ENCODE data around the gene PHETA2.
A peak's percentile ranks its signal among the peaks of the same experiment; 100 is the strongest.
"Not testable (repeated sequence)": the region's sequence is repeated elsewhere in the genome, so short reads cannot be mapped to it uniquely, and the experiment has no call there.

The PHETA2 gene

GRCh38 chr22:42069801-42070516 is 4.1 kb upstream of the PHETA2 start:
- no peak for DNase-seq (ENCODE audit: extremely low read depth in 1 of 2, low read depth in 1 of 2)

DNA sequence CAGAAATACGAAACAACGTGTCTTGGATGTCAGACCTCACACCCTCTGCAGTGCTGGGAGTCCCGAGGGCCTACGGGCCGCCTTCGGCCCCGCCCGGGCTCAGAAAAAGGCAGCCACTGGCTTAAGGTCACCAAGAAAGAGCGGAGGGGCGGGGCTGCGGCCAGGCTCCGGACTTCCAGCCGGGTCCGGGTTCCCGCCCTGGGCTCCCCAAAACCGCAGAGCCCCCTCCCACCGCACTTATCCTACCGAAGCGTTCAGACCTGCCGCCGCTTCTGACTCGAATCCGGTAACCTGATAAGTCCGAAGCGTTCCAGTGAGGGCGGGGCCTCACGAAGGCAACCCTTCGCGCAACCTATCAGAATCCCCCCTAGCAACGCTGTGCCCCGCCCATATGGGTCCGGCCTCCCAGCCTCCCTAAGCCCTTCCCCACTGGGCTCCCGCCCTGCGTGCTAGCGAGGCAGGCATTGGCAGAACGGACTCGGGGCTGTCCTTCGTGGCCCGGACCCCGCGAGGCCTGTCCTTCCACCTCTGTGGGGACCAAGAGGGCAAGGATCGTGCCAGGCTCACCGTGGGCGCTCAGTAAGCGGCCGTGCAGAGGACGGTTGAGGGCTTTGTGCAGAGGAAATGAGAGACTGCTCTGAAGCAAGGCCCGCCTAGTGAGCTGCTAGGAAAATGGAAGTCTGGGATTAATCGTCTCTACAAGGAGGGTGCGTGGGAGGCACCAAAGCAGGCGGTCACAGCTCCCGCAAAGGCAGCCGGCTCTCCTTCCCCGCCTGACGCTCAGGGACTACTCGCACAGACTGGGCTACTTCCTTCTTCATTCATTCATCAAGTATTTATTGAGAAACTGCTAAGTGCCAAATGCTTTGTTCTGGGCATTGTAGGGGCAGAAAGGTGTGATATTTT is 3.3 kb upstream of the PHETA2 start, which contains the start of gene NAGA:
NAGA (minus strand) TSS at position 296 of the 906 bp plus-strand sequence. CDS start 515 bp downstream, outside the sequence.
- peak; percentile 78 to 95 for DNase-seq (ENCODE audit: extremely low read depth in 1 of 2, low read depth in 1 of 2)

GRCh38 chr22:42071508-42071907 is 2.5 kb upstream of the PHETA2 start:
- DNase-seq (ENCODE audit: extremely low read depth in 1 of 2, low read depth in 1 of 2): not testable (repeated sequence)

DNA sequence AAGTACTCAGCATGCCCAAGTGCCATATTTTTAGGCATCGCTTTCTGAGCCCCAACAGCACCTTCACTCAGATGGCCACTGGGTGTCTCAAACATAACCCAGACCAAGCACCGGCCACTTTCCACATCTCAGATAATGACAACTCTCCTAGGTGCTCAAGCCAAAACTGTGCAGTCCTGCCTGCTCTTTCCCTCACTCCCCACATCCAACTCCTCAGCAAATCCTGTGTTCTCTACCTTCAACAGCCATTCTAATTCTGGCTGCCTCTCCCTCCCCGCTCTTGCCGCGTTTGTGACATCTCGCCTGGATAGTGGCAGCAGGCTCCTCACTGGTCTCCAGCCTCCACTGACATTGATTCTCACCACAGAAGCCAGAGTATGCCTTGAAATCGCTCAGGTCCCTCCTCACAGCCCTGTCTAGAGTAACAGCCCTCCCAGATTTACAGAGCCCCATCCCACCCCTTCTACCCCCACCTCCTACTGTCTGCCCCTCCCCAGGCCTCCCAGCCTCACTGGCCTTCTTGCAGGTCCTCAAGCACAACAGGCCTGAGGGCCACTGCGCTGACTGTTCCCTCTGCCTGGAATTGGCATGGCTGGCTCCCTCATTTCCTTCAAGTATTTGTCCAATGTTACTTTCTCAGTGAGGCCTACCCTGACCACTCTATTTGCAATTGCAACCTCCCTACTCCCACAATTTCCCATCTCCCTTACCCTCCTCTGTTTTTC is 1.3 kb upstream of the PHETA2 start:
- no peak for DNase-seq (ENCODE audit: extremely low read depth in 1 of 2, low read depth in 1 of 2)

- DNase-seq (ENCODE audit: extremely low read depth in 1 of 2, low read depth in 1 of 2): no peak
These were observed 417 bp upstream of the PHETA2 start for GRCh38 chr22:42073621-42074041.

DNA sequence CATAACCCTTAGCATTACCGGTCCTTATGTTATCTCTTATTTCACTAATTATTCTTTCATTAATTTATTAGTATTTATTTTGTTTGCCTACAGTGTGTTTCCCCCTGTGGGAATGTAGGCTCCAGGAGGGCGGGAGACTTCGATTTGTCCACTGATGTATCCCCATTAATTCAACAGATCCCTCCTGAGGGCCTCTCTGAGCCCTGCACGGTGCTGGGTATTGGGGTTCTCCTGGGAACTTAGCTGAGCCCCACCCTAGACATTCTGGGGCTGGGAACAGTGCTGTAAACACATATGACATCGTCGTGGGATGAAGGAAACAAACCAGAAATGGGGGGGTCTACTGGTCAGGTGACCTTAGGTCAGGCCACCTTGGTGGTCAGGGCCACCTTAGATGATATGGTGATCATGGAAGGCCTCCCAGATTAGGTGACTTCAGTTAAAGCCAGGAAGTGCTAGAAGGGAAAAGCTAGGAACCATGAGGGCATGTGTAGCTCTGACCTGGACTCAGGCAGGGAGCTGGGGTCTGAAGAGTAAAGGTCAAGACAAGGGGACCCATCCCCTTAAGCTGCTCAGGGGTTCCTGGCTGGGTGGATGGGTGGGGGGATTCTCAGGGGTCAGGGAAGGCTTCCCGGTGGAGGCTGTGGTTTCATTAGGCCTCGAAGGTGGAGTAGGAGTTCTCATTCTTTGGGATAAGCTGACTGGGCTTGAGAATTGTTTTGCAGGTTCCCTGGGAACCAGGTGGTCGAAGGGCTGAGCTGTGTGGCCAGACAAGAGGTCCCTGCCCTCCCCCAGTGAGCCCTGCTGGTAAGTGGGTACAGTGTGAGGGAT is 1.0 kb downstream of the PHETA2 start:
- DNase-seq (ENCODE audit: extremely low read depth in 1 of 2, low read depth in 1 of 2): no peak

DNA sequence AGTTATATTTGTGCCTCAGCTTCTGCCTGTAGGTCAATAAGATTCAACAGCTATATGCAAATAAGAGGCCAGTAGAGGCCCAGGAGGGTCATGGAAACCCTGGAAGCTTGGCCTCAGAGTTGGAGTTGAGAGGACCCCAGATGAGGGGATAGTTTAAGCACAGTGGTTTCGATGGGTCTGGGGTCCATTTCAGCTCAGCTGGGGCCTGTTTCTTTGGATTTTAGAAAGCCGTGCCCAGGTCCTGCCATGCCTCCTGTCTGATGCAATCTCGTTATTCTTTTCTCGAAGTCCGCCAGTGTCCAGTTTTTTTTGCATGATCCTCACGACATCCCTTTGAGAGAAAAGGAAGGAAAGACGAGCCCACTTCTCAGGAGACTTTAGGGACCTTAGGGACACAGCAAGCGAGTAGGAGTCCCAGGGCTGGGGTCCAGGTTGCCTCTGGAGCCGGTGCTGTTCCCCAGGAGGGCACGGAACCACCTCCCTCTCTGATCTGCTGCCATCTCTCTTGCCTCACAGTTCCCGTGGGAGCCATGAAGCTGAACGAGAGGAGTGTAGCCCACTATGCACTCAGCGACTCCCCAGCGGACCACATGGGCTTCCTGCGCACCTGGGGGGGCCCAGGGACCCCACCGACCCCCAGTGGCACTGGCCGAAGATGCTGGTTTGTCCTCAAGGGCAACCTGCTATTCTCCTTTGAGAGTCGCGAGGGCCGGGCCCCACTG is 2.9 kb downstream of the PHETA2 start:
- DNase-seq (ENCODE audit: extremely low read depth in 1 of 2, low read depth in 1 of 2): no peak

- DNase-seq (ENCODE audit: extremely low read depth in 1 of 2, low read depth in 1 of 2): no peak
These were observed 3.6 kb downstream of the PHETA2 start for GRCh38 chr22:42077486-42078125.

DNA sequence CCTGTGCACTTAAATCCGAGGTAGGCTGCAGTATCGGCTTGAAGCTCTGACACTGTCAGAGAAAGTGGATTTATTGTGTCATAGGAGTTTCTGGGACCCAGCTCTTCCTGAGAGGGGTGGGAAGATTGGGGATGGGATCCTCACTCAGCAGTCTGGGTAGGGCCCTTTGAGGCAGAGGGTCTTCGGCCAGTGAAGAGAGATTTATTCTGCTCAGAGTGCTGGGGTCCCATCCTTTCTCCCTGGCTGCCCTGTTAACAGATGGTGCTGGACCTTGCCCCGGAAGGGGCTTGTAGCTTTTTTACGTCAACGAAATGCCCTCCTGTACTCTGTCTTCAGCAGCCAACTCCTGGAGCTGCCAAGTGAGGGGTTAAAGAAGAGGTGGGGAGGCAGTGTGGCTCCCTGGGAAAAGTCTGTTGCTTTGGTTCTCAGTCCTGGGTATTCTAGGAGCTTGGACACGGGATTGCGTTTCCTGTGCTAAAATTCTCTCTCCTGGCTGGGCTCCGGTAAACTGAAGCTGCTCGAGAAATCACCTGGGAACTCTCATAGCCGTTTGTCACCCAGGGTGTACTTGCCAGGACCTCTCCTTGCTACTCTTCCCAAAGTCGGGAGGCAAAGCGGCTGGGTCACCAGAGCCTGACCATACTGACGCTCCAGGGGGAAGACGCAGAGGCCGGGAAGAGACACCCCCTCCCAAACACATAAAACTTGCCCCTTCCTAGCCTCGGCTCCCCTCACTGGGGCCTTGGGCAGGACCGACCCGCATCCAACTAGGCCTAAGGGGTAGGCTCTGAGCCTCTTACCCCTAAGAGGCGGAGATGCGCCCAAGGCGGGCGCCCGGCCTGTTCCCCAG is 4.6 kb downstream of the PHETA2 start:
- no peak for DNase-seq (ENCODE audit: extremely low read depth in 1 of 2, low read depth in 1 of 2)

- DNase-seq (ENCODE audit: extremely low read depth in 1 of 2, low read depth in 1 of 2): peak; percentile 96 to 97
These were observed 5.5 kb downstream of the PHETA2 start, which contains the start of gene SMDT1 for GRCh38 chr22:42079319-42080251. Gene SMDT1, plus strand, starts transcription at chr22:42079700. Its CDS starts 69 bp downstream, at chr22:42079769.

- DNase-seq (ENCODE audit: extremely low read depth in 1 of 2, low read depth in 1 of 2): no peak
These were observed 6.2 kb downstream of the PHETA2 start for GRCh38 chr22:42080287-42080686.

DNA sequence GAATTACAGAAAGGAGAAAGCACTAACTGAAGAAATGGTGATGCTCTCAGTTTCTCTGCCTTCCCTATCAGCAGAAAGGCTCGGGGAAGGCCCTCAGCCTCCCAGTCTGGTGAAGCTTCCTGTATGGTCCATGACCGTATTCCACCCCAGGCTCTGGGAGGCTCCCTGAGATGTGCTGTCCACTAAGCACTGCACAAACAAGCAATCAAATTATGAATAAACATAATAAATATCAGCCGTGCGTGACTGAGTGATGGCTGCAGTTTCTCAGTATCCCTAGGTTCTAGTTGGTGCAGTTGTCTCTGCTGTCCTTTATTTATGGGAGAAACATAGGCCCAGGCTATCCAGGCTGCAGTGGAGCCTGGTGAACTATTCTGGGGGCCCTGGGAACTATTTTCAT is 9.1 kb downstream of the PHETA2 start:
- DNase-seq (ENCODE audit: extremely low read depth in 1 of 2, low read depth in 1 of 2): no peak

GRCh38 chr22:42084874-42085273 is 10.8 kb downstream of the PHETA2 start:
- no peak for DNase-seq (ENCODE audit: extremely low read depth in 1 of 2, low read depth in 1 of 2)

DNA sequence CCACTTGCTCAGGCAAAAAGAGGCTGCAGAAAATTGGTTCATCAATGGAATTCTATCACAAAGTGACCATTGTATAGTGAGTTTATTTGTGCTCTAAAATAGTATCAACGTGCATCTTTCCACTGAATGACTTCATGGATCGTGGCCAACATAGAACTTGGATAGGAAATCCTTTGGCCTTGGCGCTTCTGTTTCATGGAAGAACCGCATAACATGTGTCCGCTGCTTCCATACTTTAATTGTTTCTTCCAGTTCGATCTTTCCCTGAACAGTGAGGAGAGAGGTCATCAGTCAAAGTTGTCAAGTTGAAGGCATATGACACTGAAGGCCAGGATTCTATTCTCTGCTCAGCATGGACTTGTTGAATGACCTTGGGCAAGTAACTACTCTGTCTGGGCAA is 12.0 kb downstream of the PHETA2 start:
- no peak for DNase-seq (ENCODE audit: extremely low read depth in 1 of 2, low read depth in 1 of 2)

GRCh38 chr22:42090596-42091454 is 16.8 kb downstream of the PHETA2 start, which contains the start of gene NDUFA6:
Gene NDUFA6, minus strand, starts transcription at chr22:42090772. Its CDS starts 28 bp downstream, at chr22:42090744.
- peak; percentile 96 to 98 for DNase-seq (ENCODE audit: extremely low read depth in 1 of 2, low read depth in 1 of 2)

DNA sequence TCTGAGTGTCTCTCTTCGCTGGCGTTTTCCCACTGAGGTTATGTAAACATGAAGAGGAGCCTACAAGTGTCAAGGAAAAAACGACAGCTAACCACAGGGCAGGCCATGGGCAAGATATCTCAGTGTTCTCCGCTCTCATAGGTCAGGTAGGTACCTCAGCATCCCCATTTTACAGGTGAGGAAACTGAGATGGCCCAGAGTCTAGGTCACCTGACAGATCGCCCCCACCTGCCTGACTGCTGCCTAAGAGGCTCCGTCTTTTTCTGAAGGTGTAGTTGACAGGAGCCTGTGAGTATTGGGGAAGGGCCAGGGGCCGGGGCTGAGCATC is 17.4 kb downstream of the PHETA2 start:
- DNase-seq (ENCODE audit: extremely low read depth in 1 of 2, low read depth in 1 of 2): no peak

Data from stimulated activated CD8-positive, alpha-beta memory T cell treated with anti-CD3 and anti-CD28 coated beads, Interleukin-7, amount 100 ng/mL, for 48 hours (primary cell).